ENCODE measurements around the gene TMPRSS4. TPM values are rescaled to one million over a fixed set of nuclear protein-coding genes. Genes with fewer than 3 reads are reported as not detected.

The TMPRSS4 gene
- total RNA-seq, 1 experiment from 2014 or later = not detected

- no peak for DNase-seq (ENCODE audit: unreplicated experiment)
Observed at GRCh38 chr11:118143661-118144185, 66.8 kb downstream of the TMPRSS4 start.

DNA sequence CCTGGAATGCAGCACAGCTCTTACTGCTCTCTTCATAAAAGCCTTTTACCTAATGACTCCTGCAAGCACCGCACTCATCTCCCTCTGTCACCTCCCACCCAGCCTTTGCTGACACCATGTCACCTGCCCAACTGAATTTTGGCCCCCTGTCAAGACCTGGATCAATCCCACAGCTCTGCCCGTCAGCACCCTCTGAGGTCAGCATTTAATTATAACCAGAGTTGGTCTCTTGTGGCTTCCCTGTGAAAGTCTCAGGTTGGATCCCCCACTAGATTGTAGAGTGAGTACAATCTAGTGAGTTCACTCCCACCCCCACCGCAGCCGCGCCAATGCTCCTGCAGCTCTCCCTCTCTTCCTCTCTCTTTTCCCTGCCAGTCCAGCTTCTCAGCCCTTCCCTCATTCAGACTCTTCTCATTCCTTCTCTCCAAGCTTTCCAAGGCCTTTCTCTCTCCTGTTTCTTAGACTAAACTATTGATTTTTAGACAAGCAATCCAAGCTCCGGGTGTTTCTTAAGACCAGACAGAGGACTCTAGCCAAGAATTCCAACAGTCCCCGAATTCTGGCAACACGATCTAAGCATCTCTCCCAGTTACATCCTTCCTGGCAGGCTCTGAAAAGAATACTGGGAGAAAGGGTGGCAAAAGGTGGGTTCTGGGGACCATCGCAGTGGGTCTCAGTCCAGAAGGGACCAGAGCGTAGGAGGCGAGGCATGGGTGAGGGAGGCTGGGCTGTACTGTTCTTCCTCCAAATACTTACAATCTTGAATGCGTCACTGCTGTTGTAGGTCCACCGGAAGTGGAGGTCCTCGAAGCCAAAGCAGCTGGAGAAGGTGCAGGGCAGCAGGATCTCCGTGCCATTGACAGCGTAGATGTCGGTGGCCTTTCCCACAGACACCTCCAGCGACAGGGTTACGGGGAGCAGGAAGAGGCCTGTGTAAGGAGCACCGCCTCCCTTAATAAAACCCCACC is 67.7 kb downstream of the TMPRSS4 start:
- intact Hi-C loops (cut with micrococcal nuclease) = loop anchor here (1.0 to 5.0 kb wide), 7 partner anchors 27 to 513 kb away; partner anchors contain the start of gene IFT46
- POLR2A ChIA-PET = interaction anchor here (0.6 to 0.7 kb wide), 2 partner anchors 123 to 215 kb away, joined by 3 read pairs; partner anchors contain the start of gene UBE4A
- no peaks in the 10 kb centered on the region for H3K9me3 Mint-ChIP-seq (ENCODE audit: unreplicated experiment)
- H3K27ac Mint-ChIP-seq (ENCODE audit: low read depth, unreplicated experiment) = no peak overlapping the region
- no peaks in the 10 kb centered on the region for H3K36me3 Mint-ChIP-seq (ENCODE audit: insufficient read depth, unreplicated experiment)
- no TSS peak for BruUV-seq (replicated peaks)
- CTCF ChIA-PET = interaction anchor here (0.6 to 4.5 kb wide), 21 partner anchors 10 to 435 kb away, joined by 3 to 66 read pairs (median 4); no protein-coding TSS in a partner anchor
- H3K27me3 Mint-ChIP-seq (ENCODE audit: insufficient read depth, unreplicated experiment) = peaks cover 25% of the 10 kb centered on the region
- peaks cover 15% of the 10 kb centered on the region for H3K4me1 Mint-ChIP-seq (ENCODE audit: insufficient read depth, unreplicated experiment)
- peak overlapping the region; percentile 74 for H3K4me3 Mint-ChIP-seq (ENCODE audit: unreplicated experiment)
- TF ChIP-seq, protein P1, sequence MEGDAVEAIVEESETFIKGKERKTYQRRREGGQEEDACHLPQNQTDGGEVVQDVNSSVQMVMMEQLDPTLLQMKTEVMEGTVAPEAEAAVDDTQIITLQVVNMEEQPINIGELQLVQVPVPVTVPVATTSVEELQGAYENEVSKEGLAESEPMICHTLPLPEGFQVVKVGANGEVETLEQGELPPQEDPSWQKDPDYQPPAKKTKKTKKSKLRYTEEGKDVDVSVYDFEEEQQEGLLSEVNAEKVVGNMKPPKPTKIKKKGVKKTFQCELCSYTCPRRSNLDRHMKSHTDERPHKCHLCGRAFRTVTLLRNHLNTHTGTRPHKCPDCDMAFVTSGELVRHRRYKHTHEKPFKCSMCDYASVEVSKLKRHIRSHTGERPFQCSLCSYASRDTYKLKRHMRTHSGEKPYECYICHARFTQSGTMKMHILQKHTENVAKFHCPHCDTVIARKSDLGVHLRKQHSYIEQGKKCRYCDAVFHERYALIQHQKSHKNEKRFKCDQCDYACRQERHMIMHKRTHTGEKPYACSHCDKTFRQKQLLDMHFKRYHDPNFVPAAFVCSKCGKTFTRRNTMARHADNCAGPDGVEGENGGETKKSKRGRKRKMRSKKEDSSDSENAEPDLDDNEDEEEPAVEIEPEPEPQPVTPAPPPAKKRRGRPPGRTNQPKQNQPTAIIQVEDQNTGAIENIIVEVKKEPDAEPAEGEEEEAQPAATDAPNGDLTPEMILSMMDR (IDR thresholded peaks at IDR 0.05; ENCODE audit: unreplicated experiment) = no peak
- DNase-seq (ENCODE audit: unreplicated experiment) = no peak

More at GRCh38 chr11:118143661-118144185, 66.8 kb downstream of the TMPRSS4 start:
- ChIA-PET POLR2A (interaction anchor here (0.7 to 1.6 kb wide), 3 partner anchors 108 to 148 kb away, joined by 3 read pairs; partner anchors contain the start of gene MPZL3), CTCF (interaction anchor here (0.6 to 4.5 kb wide), 9 partner anchors 10 to 211 kb away, joined by 3 to 66 read pairs (median 5); no protein-coding TSS in a partner anchor)
- H3K4me1 Mint-ChIP-seq (ENCODE audit: insufficient read depth, unreplicated experiment) = peaks cover 15% of the 10 kb centered on the region
- no peaks in the 10 kb centered on the region for H3K9me3 Mint-ChIP-seq (ENCODE audit: unreplicated experiment)
- no TSS peak for BruUV-seq (replicated peaks)
- TF ChIP-seq, protein P1 (IDR thresholded peaks at IDR 0.05; ENCODE audit: unreplicated experiment) = no peak
- H3K27ac Mint-ChIP-seq (ENCODE audit: low read depth, unreplicated experiment) = no peak overlapping the region
- intact Hi-C loops (cut with micrococcal nuclease) = loop anchor here (5.0 kb wide), 1 partner anchor 344 kb away; no protein-coding TSS in a partner anchor
- peaks cover 34% of the 10 kb centered on the region for H3K27me3 Mint-ChIP-seq (ENCODE audit: insufficient read depth, unreplicated experiment)
- no peaks in the 10 kb centered on the region for H3K36me3 Mint-ChIP-seq (ENCODE audit: insufficient read depth, unreplicated experiment)
- no peak overlapping the region for H3K4me3 Mint-ChIP-seq (ENCODE audit: unreplicated experiment)

DNA sequence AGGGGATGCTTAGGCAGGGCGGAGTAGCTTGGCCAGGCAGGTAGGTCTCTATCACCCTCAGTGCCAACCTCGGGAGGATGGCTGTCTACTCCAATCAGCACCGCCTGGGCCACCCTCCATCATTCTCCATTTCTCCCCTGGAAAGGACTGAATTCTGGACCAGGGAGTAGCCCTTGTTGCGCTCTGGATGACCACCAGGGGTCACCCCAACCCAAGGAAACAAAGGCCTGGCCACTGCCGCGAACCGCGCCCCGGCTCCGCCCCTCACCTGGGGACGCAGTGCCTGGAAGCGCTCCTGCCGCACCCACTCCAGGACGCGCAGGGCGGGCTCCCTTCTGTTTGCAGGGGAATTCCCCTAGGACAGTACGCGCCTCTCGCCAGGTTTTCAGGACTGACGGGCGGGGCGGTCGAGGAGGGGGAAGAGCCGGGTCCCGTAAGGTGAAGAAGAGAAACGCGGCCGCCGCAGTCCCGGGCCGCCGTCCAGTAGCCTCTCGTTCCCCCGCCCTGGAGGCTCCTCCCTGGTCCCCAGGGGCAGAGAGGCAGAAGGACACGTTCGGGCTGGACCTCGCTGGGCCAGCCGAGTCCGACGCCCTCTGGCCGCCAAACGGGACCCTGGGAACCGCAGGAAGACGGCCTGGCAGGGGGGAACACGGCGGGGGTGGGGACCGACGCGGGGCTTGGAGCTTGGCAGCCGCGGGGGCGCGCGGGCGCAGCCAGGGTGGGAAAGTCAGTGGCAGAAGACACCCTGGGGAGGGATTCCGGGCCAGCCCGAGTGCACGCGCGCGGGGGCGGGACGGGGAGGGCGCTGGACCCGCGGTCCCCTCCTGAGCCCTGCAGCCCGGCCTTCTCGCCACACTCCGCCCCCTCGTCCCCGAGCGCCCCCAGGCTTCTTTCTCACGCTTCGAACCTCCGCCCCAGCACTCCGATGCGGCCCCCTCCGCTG is 68.7 kb downstream of the TMPRSS4 start:
- BruUV-seq (replicated peaks) = no TSS peak
- Mint-ChIP-seq H3K36me3 (ENCODE audit: insufficient read depth, unreplicated experiment) (no peaks in the 10 kb centered on the region), H3K27me3 (ENCODE audit: insufficient read depth, unreplicated experiment) (peaks cover 15% of the 10 kb centered on the region), H3K9me3 (ENCODE audit: unreplicated experiment) (no peaks in the 10 kb centered on the region), H3K4me1 (ENCODE audit: insufficient read depth, unreplicated experiment) (peaks cover 15% of the 10 kb centered on the region), H3K4me3 (ENCODE audit: unreplicated experiment) (peak overlapping the region; percentile 74), H3K27ac (ENCODE audit: low read depth, unreplicated experiment) (peak overlapping the region; percentile 66)
- DNase-seq (ENCODE audit: unreplicated experiment) = peak; percentile 88
- intact Hi-C loops (cut with micrococcal nuclease) = loop anchor here (1.0 to 5.0 kb wide), 6 partner anchors 26 to 512 kb away; partner anchors contain the start of gene IFT46
- TF ChIP-seq, protein P1 (IDR thresholded peaks at IDR 0.05; ENCODE audit: unreplicated experiment) = peak; percentile 92
- ChIA-PET CTCF (interaction anchor here (0.6 to 4.5 kb wide), 21 partner anchors 10 to 436 kb away, joined by 3 to 66 read pairs (median 5); no protein-coding TSS in a partner anchor), POLR2A (interaction anchor here (1.4 kb wide), 1 partner anchor 26 kb away, joined by 7 read pairs; no protein-coding TSS in a partner anchor)

Measured in MCF 10A (cell line).